ENCODE results near the gene COL15A1. TPM values are rescaled to one million over a fixed set of nuclear protein-coding genes. Genes with fewer than 3 reads are reported as not detected.

The COL15A1 gene
- total and polyA plus RNA-seq, 2 of the 13 experiments (the other 11 are each of a cell fraction or from before 2014, with no cell fraction given) = not detected

DNA sequence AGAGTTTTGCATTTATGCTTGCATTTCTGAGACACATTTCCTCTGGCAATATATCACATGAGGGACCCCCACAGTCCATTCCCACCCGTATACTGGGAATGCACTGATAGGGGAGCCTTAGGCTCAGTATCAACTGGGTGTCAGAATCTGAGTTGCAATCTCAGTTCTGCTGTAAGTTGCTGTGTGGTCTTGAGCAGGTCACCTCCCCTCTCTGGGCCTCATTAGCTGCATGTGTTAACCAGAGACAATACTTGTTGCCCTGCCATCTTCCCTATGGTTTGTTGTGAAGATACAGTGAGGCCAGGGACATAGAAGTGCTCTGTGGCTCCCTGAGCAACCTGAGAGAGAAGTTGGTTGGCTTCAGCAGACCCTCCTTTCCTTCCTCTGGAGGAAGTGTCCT, 105.5 kb downstream of the COL15A1 start:
- in situ Hi-C loops (cut with HindIII; ENCODE audit: extremely low pct_ligation_motif_present, low pct_unique_long_range_greater_than_20kb) (no loop called here), intact Hi-C loops (cut with micrococcal nuclease; ENCODE audit: unreplicated experiment) (no loop called here)
- H3K4me2 ChIP-seq (ENCODE audit: low read depth, low read length) = no peak overlapping the region
- H3K9me3 ChIP-seq (ENCODE audit: low read length) = no peaks in the 10 kb centered on the region
- TF ChIP-seq CENPT (CRISPR knock-in tag; IDR thresholded peaks at IDR 0.05; ENCODE audit: low read depth) = no peak
- no peak for TF ChIP-seq CEBPB (IDR thresholded peaks at IDR 0.05; ENCODE audit: borderline replicate concordance, low read depth, low read length)
- TF ChIP-seq, protein P1, sequence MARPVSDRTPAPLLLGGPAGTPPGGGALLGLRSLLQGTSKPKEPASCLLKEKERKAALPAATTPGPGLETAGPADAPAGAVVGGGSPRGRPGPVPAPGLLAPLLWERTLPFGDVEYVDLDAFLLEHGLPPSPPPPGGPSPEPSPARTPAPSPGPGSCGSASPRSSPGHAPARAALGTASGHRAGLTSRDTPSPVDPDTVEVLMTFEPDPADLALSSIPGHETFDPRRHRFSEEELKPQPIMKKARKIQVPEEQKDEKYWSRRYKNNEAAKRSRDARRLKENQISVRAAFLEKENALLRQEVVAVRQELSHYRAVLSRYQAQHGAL (CRISPR knock-in tag; IDR thresholded peaks at IDR 0.05; ENCODE audit: not compliant biosample characterization) = no peak
- no peak for TF ChIP-seq ZKSCAN1 (IDR thresholded peaks at IDR 0.05; ENCODE audit: low read length)
- TF ChIP-seq, protein P2, sequence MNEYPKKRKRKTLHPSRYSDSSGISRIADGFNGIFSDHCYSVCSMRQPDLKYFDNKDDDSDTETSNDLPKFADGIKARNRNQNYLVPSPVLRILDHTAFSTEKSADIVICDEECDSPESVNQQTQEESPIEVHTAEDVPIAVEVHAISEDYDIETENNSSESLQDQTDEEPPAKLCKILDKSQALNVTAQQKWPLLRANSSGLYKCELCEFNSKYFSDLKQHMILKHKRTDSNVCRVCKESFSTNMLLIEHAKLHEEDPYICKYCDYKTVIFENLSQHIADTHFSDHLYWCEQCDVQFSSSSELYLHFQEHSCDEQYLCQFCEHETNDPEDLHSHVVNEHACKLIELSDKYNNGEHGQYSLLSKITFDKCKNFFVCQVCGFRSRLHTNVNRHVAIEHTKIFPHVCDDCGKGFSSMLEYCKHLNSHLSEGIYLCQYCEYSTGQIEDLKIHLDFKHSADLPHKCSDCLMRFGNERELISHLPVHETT (CRISPR knock-in tag; conservative IDR thresholded peaks at IDR 0.05) = no peak
- TF ChIP-seq AKAP8 (CRISPR knock-in tag; IDR thresholded peaks at IDR 0.05) = no peak
- TF ChIP-seq ZNF446 (CRISPR knock-in tag; IDR thresholded peaks at IDR 0.05) = no peak
- no peak for TF ChIP-seq ONECUT2 (CRISPR knock-in tag; IDR thresholded peaks at IDR 0.05)
- TF ChIP-seq SALL1 (CRISPR knock-in tag; IDR thresholded peaks at IDR 0.05) = no peak
- TF ChIP-seq ZEB1 (IDR thresholded peaks at IDR 0.05; ENCODE audit: insufficient replicate concordance, low read depth) = no peak
- TF ChIP-seq FIP1L1 (IDR thresholded peaks at IDR 0.05; ENCODE audit: borderline replicate concordance, insufficient read depth, low read depth, low read length) = no peak
- no peak for TF ChIP-seq ZFY (CRISPR knock-in tag; IDR thresholded peaks at IDR 0.05)
- TF ChIP-seq, protein P3, sequence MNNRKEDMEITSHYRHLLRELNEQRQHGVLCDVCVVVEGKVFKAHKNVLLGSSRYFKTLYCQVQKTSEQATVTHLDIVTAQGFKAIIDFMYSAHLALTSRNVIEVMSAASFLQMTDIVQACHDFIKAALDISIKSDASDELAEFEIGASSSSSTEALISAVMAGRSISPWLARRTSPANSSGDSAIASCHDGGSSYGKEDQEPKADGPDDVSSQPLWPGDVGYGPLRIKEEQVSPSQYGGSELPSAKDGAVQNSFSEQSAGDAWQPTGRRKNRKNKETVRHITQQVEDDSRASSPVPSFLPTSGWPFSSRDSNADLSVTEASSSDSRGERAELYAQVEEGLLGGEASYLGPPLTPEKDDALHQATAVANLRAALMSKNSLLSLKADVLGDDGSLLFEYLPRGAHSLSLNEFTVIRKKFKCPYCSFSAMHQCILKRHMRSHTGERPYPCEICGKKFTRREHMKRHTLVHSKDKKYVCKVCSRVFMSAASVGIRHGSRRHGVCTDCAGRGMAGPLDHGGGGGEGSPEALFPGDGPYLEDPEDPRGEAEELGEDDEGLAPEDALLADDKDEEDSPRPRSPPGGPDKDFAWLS (CRISPR knock-in tag; IDR thresholded peaks at IDR 0.05; ENCODE audit: borderline replicate concordance) = no peak
- TF ChIP-seq, protein P4, sequence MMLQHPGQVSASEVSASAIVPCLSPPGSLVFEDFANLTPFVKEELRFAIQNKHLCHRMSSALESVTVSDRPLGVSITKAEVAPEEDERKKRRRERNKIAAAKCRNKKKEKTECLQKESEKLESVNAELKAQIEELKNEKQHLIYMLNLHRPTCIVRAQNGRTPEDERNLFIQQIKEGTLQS (CRISPR knock-in tag; IDR thresholded peaks at IDR 0.05) = no peak
- TF ChIP-seq MAFK (conservative IDR thresholded peaks at IDR 0.05 in 1 of 2, IDR thresholded peaks at IDR 0.05 in 1 of 2; ENCODE audit: low read length in 2 of 2) = no peak
- TF ChIP-seq, protein P5, sequence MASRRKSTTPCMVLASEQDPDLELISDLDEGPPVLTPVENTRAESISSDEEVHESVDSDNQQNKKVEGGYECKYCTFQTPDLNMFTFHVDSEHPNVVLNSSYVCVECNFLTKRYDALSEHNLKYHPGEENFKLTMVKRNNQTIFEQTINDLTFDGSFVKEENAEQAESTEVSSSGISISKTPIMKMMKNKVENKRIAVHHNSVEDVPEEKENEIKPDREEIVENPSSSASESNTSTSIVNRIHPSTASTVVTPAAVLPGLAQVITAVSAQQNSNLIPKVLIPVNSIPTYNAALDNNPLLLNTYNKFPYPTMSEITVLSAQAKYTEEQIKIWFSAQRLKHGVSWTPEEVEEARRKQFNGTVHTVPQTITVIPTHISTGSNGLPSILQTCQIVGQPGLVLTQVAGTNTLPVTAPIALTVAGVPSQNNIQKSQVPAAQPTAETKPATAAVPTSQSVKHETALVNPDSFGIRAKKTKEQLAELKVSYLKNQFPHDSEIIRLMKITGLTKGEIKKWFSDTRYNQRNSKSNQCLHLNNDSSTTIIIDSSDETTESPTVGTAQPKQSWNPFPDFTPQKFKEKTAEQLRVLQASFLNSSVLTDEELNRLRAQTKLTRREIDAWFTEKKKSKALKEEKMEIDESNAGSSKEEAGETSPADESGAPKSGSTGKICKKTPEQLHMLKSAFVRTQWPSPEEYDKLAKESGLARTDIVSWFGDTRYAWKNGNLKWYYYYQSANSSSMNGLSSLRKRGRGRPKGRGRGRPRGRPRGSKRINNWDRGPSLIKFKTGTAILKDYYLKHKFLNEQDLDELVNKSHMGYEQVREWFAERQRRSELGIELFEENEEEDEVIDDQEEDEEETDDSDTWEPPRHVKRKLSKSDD (CRISPR knock-in tag; IDR thresholded peaks at IDR 0.05; ENCODE audit: low read depth) = no peak
- no peak for TF ChIP-seq ZNF552 (CRISPR knock-in tag; IDR thresholded peaks at IDR 0.05; ENCODE audit: borderline replicate concordance)
- TF ChIP-seq ZNF660 (CRISPR knock-in tag; IDR thresholded peaks at IDR 0.05; ENCODE audit: borderline replicate concordance, low read depth) = no peak
- TF ChIP-seq ZNF644 (CRISPR knock-in tag; IDR thresholded peaks at IDR 0.05; ENCODE audit: low read depth) = no peak
- TF ChIP-seq ZNF724P (CRISPR knock-in tag; IDR thresholded peaks at IDR 0.05; ENCODE audit: borderline replicate concordance) = no peak
- no peak for FAIRE-seq
- ATAC-seq = no peak
- H3K4me1 ChIP-seq (ENCODE audit: insufficient read depth, low read length) = no peaks in the 10 kb centered on the region
- H3K9ac ChIP-seq (ENCODE audit: insufficient read depth, low read depth, low read length) = no peak overlapping the region
- 0% methylated on average over 1 of the region's 1 CpG for WGBS (ENCODE audit: low lambda C conversion rate)
- H3K27me3 ChIP-seq (ENCODE audit: control insufficient read depth in 1 of 2, insufficient read depth in 2 of 2, low read length in 2 of 2) = peaks cover 0 to 6% of the 10 kb centered on the region in 2 experiments; a peak in 2 of 5 replicates
- no peaks in the 10 kb centered on the region for H4K20me1 ChIP-seq (ENCODE audit: insufficient read depth, low read length)
- H3K4me3 ChIP-seq (replicated peaks in 1 of 3; ENCODE audit: insufficient read depth in 1 of 3, low read depth in 2 of 3, low read length in 3 of 3) = no peak overlapping the region
- ChIA-PET CTCF (ENCODE audit: low intra/inter-chr PET ratio, low total read pairs) (no interaction called here), POLR2A (no interaction called here)
- no peaks in the 10 kb centered on the region for H3K36me3 ChIP-seq (replicated peaks in 1 of 2; ENCODE audit: control insufficient read depth in 1 of 2, insufficient read depth in 2 of 2, low read length in 2 of 2)
- no peaks in the 10 kb centered on the region for H3K79me2 ChIP-seq (ENCODE audit: insufficient read depth, low read length)
- H3K27ac ChIP-seq (ENCODE audit: extremely low read length, insufficient read depth, low read length) = no peak overlapping the region
- no peak for DNase-seq (ENCODE audit: low spot score)
- H2AFZ ChIP-seq (ENCODE audit: low read length) = no peak overlapping the region
- BruUV-seq (replicated peaks) = no TSS peak
